ENCODE results near the gene CASP7.
"Not testable (repeated sequence)": the region's sequence is repeated elsewhere in the genome, so short reads cannot be mapped to it uniquely, and the experiment has no call there.

Gene CASP7

GRCh38 chr10:113679463-113680189 lies at the start of gene CASP7:
Gene CASP7, plus strand, starts transcription at chr10:113679912. Its CDS starts 17,582 bp downstream, at chr10:113697494.
- DNase-seq: peak; percentile 82 to 85

- no peak for DNase-seq
Observed at GRCh38 chr10:113630929-113631533, 48.7 kb upstream of the CASP7 start.

GRCh38 chr10:113631684-113632367 lies 47.9 kb upstream of the CASP7 start:
- no peak for DNase-seq

- no peak for DNase-seq
Observed at GRCh38 chr10:113639966-113640365, 39.7 kb upstream of the CASP7 start.

GRCh38 chr10:113641702-113642101 lies 38.0 kb upstream of the CASP7 start:
- DNase-seq: no peak

DNA sequence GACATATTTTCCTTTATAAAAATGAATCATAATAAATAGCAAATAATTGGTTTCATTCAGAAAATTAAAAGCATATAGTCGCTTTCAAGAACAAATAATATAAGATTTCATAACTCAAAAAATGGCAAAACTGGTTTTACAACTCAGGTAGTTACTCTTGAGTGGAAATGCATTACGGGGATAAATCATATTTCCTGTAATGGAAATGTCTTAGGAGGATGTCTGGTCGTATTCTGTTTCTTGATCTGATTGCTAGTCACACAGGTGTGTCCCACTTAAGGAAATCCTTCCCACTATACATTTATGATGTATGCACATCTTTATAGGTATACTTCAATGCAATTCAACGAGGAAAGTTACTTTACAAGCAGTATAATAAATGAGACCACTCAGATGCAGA lies 36.5 kb upstream of the CASP7 start:
- no peak for DNase-seq

GRCh38 chr10:113644185-113645120 lies 35.3 kb upstream of the CASP7 start:
- no peak for DNase-seq

DNA sequence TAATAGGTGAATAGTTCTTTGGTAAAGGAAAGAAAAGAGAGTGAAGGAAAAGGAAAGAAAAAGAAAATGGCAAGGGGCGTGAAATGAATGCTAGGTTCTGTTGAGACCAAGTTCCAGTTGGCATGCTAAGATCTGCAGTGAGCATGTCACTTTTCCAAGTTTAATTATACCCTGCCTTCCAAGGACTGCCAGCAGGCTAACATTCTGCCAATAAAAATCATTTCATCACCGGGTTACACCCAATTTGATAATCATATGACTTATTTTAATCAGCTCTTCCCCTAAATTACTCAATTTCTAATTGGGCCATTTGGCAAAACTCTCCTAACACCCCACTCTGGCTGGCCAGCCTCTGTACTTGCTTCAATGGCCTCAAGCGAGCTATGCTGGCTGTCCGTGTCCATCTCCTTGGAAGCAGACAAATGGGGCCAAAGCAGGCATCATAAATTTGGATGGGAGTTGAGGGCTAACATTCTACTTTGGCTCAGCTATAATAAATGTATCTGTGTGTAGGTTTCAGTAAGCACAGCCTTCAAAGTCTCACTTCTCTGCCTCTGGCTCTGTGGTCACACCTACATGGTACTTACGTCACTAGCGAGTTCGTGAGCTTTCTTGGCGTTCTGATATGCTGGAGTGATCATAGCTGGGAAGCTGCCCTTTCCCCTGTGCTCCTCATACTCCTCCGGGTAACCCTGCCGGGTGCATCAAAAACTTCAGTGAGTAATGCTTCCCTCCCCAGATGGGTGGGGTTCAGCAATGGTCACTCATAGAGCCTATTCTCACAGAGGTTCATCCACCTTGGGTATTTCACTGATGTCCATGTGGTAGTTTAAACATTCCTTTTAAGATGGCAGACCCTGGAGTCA lies 33.1 kb upstream of the CASP7 start:
- DNase-seq: no peak

DNA sequence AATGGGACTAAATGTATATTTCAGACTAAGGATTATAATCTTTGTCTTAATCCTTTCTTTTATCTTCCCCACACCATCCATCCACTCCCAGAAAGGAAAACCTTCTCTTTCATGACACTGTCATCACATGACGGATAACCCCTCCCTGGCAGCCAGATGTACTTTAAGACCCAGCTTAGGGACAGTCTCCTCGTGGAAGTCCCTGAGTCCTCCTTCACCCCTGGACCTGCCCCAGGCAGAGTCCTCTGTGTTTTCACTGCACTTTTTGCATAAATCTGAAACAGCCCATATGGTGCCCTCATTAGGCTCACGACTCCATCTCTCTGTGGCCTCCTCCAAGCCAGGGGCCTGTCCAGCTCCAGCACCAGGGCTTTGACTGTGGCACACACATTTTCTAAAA lies 31.9 kb upstream of the CASP7 start:
- DNase-seq: no peak

DNA sequence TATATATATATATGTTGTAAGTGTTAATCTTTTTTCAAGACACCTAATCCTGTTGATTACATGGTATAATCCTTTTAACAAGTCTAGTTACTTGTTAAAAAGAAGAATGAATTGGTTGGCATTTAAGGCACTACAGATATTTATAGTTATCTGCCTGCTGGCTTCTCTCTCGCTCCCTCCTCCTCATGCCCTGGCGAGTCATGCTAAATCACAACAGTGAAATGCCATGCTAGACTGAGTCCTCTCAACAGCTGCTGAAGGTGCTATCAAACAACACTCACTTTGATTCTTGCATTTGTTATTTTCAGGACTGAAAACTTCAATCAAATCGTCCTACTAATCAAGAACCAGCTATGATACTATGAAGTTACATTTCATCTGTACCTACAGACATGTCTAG lies 31.2 kb upstream of the CASP7 start:
- no peak for DNase-seq

DNA sequence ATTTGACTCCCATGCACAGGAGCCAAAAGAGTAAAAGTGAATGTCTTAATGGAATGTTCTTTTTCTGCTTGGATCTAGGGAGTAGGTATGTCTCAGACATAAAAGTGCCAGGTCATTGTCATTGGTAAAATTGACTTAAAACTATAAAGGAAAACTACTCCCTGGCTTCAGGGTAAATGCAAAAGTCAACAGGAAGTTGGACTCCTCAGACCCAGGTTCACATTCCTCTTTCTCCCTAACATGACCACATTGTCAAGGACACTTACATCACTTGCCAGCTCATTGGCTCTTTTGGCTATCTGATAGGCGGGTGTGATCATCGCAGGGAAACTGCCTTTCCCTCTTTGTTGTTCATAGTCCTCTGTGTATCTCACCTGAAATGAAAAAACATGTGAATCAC lies 29.5 kb upstream of the CASP7 start:
- DNase-seq: no peak

- no peak for DNase-seq
Observed at GRCh38 chr10:113651021-113651420, 28.7 kb upstream of the CASP7 start.

GRCh38 chr10:113651898-113652297 lies 27.8 kb upstream of the CASP7 start:
- DNase-seq: no peak

DNA sequence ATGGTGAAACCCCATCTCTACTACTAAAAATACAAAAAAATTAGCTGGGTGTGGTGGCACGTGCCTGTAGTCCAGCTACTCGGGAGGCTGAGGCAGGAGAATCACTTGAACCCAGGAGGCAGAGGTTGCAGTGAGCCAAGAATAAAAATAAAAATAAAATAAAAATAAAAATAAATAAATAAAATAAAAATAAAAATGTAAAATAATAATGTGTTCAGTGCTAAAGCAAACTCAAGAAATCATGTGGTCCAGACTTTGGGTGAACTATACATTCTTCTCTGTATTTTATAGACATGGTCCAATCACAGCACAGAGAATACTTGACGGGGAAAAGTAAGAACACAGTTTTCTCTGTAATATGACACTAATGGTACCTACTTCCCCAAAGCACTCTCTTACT lies 27.3 kb upstream of the CASP7 start:
- not testable (repeated sequence) for DNase-seq

GRCh38 chr10:113656896-113657295 lies 22.8 kb upstream of the CASP7 start:
- DNase-seq: no peak

DNA sequence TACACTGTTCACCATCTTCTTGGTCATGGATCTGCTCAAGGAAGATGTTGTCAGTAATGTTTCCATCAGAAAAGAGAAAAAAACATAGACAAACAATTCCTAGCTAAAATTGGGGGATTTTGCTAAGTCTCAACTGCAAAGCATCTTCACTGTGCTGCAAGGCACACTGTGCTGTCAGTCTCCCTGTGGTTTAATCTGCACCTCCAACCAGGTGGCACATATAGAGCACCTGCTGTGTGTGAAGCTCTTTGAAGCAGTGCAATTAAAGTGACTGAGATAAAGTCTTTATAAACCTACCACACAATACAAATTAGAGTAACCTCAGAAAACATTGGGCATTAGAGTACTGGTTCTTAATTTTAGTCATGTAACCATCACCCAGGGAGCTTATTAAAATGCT lies 22.2 kb upstream of the CASP7 start:
- DNase-seq: no peak

DNA sequence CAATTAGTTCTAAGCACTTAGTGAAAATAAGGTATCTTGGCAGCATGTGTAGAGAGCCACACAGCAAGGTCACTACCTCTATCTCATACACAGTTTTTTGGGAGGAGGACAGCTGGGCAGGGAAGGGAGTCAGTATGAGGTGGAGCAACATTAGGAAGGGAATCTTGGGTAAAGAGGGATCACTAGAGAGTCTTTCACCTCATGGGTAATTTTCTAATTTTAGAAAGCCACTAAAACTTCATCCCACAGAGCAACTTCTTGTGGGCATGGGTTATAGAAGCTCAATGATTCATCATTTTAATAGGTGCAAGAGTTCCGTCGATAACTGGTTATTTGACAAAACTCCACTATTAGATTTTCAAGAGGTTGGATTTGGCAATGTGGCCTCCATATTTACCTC lies 18.4 kb upstream of the CASP7 start:
- no peak for DNase-seq

GRCh38 chr10:113663142-113663541 lies 16.6 kb upstream of the CASP7 start:
- no peak for DNase-seq

- no peak for DNase-seq
Observed at GRCh38 chr10:113663908-113664307, 15.8 kb upstream of the CASP7 start, which contains the start of gene NRAP. Gene NRAP, minus strand, starts transcription at chr10:113664041. Its CDS starts 159 bp downstream, at chr10:113663882.

DNA sequence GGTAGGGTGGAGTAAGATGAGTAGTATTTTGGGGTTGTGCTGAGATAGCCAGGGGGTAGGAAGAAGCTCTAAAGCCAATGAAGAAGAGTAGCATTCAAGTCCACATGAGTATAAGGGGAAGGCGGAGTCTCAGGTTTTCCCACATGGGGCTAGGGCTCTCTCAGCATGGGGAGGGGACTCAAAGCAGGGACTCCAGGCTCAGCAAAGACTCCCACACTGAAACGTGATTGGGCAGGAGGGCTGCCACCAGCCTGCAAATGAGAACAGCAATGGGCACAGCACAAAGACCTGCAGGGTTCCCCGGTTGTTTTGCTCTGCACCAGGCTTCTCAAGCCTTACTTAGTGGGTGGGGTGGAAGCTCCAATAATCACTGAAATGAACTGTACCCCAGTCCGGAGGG lies 14.4 kb upstream of the CASP7 start:
- DNase-seq: no peak

- DNase-seq: no peak
Observed at GRCh38 chr10:113665806-113666354, 13.8 kb upstream of the CASP7 start.

All from CD4-positive, alpha-beta T cell treated with Interleukin-1 beta for 1 hour (primary cell).